Endothelial cell (in vitro differentiated cells): ENCODE results near the gene CHL1. TPM values are rescaled to one million over a fixed set of nuclear protein-coding genes. Genes with fewer than 3 reads are reported as not detected.

Experiments used
- DNase-seq: peaks from one replicate; pipeline ENCODE4 v3.0.0; 2021; ENCODE audit warnings: low spot score
- H3K27ac Mint-ChIP-seq: one replicate; pipeline ENCODE4 v1.8.0; 2021; ENCODE audit warnings: mixed read lengths, inconsistent platforms; ENCODE audit not compliant: unreplicated experiment
- H3K27me3 Mint-ChIP-seq: one replicate; pipeline ENCODE4 v1.8.0; 2021; ENCODE audit warnings: mild to moderate bottlenecking, moderate library complexity, mixed read lengths, inconsistent platforms; ENCODE audit not compliant: unreplicated experiment
- H3K36me3 Mint-ChIP-seq: one replicate; pipeline ENCODE4 v1.8.0; 2021; ENCODE audit warnings: mild to moderate bottlenecking, low read depth, mixed read lengths, inconsistent platforms; ENCODE audit not compliant: unreplicated experiment
- H3K4me1 Mint-ChIP-seq: one replicate; pipeline ENCODE4 v1.8.0; 2021; ENCODE audit warnings: mild to moderate bottlenecking, mixed read lengths, inconsistent platforms; ENCODE audit not compliant: unreplicated experiment
- H3K4me3 Mint-ChIP-seq: one replicate; pipeline ENCODE4 v1.8.0; 2021; ENCODE audit warnings: mild to moderate bottlenecking, mixed read lengths, inconsistent platforms; ENCODE audit not compliant: unreplicated experiment
- H3K9me3 Mint-ChIP-seq: one replicate; pipeline ENCODE4 v1.8.0; 2021; ENCODE audit warnings: mixed read lengths, inconsistent platforms; ENCODE audit not compliant: unreplicated experiment
- CTCF ChIP-seq: fragments of 200-600 bp; sonication (generic); IDR thresholded peaks from one replicate; pipeline ENCODE4 v1.5.0; 2021; ENCODE audit warnings: antibody characterized with exemption; ENCODE audit not compliant: unreplicated experiment
- total RNA-seq: library from RNA; stranded (reverse); fragmentation: NEBNext Ultra II Directional; extraction: Animal tissue kit (Norgen Biotek cat#: 25700); gene quantifications from one replicate; pipeline ENCODE4 v1.2.1, GENCODE V29; 2021; ENCODE audit not compliant: unreplicated experiment

Gene CHL1
- total RNA-seq, 1 donor from 2014 or later = not detected

GRCh38 chr3:288417-288816, 91.9 kb downstream of the CHL1 start:
- peaks cover 20% of the 10 kb centered on the region for H3K9me3 Mint-ChIP-seq
- H3K36me3 Mint-ChIP-seq = peaks cover 2% of the 10 kb centered on the region
- no peak overlapping the region for H3K4me3 Mint-ChIP-seq
- DNase-seq = no peak
- H3K27me3 Mint-ChIP-seq = peaks cover 2% of the 10 kb centered on the region
- no peaks in the 10 kb centered on the region for H3K4me1 Mint-ChIP-seq
- no peak overlapping the region for H3K27ac Mint-ChIP-seq
- no peak for TF ChIP-seq CTCF

DNA sequence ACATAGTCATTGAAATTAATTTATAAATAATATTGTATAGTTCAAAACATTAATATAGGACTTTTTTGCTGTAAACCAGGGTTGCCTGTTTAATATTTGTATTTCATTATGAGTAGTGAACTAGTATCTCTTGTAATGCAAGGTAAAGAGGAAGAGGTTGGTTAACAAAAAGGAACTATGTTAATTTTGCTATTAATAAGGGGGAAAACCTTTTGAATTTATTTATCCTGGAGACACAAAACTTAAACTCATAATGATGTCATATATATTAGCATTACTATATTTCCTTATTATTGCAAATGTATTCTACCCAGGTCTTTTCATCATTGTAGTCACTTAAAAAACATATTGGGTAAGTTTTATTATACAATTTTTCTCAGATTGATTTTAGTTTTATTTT, 94.5 kb downstream of the CHL1 start:
- Mint-ChIP-seq H3K4me1 (no peaks in the 10 kb centered on the region), H3K9me3 (peaks cover 18% of the 10 kb centered on the region), H3K27me3 (peaks cover 2% of the 10 kb centered on the region), H3K27ac (no peak overlapping the region), H3K4me3 (no peak overlapping the region), H3K36me3 (peaks cover 4% of the 10 kb centered on the region)
- DNase-seq = no peak
- no peak for TF ChIP-seq CTCF

DNA sequence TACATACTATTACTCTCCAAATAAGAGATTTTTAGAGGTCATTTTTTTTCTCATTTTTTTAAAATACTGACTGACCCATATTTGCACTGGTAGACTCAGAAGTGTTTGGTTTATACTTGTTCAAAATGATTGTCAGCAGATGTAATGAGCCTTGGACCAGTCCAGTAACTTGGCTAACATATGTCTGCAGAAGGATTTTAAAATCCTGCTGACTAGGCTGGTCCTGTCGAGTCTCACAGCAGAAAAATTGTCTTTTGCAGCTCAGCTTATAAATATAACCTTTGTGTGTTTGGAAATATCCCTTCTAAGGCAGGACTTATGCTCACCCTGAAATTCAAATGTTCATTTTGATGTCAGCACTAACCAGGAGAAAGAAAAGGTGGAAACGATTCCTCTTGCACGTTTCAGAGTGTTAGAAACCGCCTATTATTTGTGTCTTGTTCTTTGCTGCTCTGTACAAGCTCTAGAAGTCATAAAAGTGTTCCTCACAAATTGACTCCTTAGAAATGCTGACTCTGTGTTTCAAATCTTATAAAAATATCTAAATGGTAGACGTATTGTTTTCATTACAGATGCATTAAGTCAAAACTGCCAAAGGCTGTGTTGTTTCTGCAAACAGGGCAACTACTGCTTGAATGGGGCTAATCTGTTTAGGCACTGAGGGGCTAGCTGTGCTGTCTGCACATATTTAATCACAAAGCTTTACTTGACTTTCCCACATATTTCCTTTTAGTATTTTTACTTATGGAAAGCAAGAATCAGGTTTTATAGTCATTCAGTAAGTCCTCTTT, 95.3 kb downstream of the CHL1 start:
- H3K4me3 Mint-ChIP-seq = no peak overlapping the region
- H3K9me3 Mint-ChIP-seq = peaks cover 25% of the 10 kb centered on the region
- no peaks in the 10 kb centered on the region for H3K4me1 Mint-ChIP-seq
- H3K36me3 Mint-ChIP-seq = peaks cover 8% of the 10 kb centered on the region
- no peak for DNase-seq
- TF ChIP-seq CTCF = no peak
- peaks cover 1% of the 10 kb centered on the region for H3K27me3 Mint-ChIP-seq
- no peak overlapping the region for H3K27ac Mint-ChIP-seq

DNA sequence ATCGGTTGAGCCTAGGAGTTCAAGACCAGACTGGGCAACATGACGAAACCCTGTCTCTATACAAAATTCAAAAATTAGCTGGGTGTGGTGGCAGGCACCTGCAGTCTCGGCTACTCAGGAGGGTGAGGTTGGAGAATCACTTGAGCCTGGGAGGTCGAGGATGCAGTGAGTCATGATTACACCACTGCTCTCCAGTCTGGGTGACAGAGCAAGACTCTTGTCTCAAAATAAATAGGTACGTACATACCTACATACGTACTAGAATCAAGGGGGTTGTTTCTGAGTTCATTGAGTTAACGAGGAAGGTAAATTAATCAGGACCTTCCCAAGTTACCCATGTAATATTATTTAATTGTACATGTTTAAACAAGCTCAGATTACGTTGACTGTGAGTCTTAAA, 97.5 kb downstream of the CHL1 start:
- peaks cover 8% of the 10 kb centered on the region for H3K36me3 Mint-ChIP-seq
- H3K4me1 Mint-ChIP-seq = no peaks in the 10 kb centered on the region
- DNase-seq = no peak
- no peak overlapping the region for H3K27ac Mint-ChIP-seq
- no peak for TF ChIP-seq CTCF
- no peaks in the 10 kb centered on the region for H3K27me3 Mint-ChIP-seq
- no peak overlapping the region for H3K4me3 Mint-ChIP-seq
- H3K9me3 Mint-ChIP-seq = peaks cover 22% of the 10 kb centered on the region

- no peak for TF ChIP-seq CTCF
- H3K9me3 Mint-ChIP-seq = peaks cover 22% of the 10 kb centered on the region
- no peaks in the 10 kb centered on the region for H3K27me3 Mint-ChIP-seq
- H3K36me3 Mint-ChIP-seq = peaks cover 8% of the 10 kb centered on the region
- no peak for DNase-seq
- no peak overlapping the region for H3K27ac Mint-ChIP-seq
- H3K4me1 Mint-ChIP-seq = no peaks in the 10 kb centered on the region
- H3K4me3 Mint-ChIP-seq = no peak overlapping the region
These were observed 98.0 kb downstream of the CHL1 start for GRCh38 chr3:294581-294980.
